GM19035 (cell line): ENCODE results near the gene PPID.
"Not testable (repeated sequence)": the region's sequence is repeated elsewhere in the genome, so short reads cannot be mapped to it uniquely, and the experiment has no call there.

Experiments
- ATAC-seq: cut with Tn5 transposase; IDR thresholded peaks from one replicate; pipeline ENCODE4 v1.9.1; 2021; ENCODE audit not compliant: unreplicated experiment

PPID gene

GRCh38 chr4:158738866-158739265, 15.7 kb upstream of the PPID start:
- ATAC-seq, result no peak

DNA sequence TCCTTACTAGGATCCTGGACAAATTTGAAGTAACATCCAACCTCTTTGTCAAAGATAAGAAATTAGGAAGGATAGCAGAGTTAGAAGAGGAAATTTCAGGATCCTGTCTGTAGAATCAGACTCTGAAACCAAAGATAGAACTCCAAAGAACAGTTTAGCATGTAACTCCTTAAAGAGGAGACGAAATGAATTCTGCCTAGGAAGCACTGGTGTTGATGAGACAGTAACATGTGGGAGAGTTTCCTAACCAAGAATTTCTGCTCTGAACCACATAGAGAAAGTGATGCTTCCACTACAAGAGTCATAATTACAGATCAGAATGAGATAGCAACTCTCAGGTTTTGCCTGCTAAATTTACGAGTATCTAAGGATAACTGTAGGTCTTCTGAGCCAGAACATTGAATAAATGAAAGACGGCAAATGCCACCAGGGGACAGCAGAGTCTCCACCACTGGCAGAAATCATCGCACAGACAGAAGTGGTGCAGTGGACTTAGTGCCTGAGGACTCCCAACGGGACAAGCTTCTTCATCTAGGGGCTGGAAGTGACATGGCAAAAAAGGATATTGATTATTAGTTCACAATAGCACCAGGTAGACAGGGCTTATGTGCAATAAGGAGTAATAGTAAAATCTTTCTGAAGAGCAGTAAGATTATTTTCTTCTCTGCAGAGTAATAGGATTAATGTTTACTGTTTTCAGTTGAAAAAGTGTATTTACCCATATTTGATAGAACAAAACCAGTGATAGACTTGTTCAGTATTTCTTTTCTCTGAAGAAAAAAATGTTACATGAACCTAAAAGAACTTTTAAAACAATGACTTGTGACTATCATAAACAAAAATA, 6.7 kb upstream of the PPID start:
- peak; percentile 84 for ATAC-seq

DNA sequence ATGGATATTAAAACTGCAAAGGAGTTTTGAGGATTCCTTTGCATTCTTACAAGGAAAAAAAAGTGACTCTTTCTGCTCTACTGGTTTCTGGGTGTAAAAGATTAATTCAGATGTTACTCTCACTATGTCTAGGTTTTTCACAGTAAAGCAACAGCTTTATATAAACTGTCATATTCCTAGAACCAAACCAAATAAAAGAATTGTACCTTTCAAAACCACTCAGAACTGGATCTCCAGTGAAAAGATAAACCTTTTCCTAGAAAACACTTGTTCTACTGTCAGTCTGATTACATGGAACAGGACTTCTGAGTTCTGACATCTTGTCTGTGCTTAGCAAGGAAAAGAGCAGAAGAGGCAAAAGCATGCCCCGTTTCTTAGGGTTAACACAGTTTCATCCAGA, 5.0 kb upstream of the PPID start:
- no peak for ATAC-seq

GRCh38 chr4:158726633-158727032, 3.4 kb upstream of the PPID start:
- no peak for ATAC-seq

DNA sequence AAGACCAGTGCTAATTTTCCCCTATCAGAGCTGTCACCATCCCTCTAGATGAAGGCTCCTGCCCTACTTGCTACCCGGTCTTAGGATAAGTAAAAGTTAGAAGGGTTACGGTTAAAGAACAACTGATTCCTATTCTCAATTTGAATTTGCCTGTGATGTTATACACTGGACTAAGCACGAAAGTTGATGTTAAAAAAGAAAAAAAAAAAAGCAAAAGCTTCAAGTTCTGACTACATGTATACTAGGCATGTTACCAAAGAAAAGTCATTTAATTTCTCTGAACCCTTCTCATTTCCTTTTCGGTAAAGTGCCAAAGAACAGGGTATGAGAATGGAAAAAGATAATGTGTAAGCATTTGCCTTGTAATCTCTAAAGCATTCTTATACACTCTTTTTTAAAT, 1.4 kb upstream of the PPID start:
- ATAC-seq, result no peak

- ATAC-seq, result peak; percentile 18
These were observed 792 bp downstream of the PPID start for GRCh38 chr4:158722291-158722916.

GRCh38 chr4:158721680-158722079, 1.5 kb downstream of the PPID start:
- no peak for ATAC-seq

GRCh38 chr4:158715802-158716201, 7.4 kb downstream of the PPID start:
- ATAC-seq, result no peak

- no peak for ATAC-seq
These were observed 8.3 kb downstream of the PPID start for GRCh38 chr4:158714937-158715336.

GRCh38 chr4:158712622-158713021, 10.6 kb downstream of the PPID start:
- ATAC-seq, result not testable (repeated sequence)

DNA sequence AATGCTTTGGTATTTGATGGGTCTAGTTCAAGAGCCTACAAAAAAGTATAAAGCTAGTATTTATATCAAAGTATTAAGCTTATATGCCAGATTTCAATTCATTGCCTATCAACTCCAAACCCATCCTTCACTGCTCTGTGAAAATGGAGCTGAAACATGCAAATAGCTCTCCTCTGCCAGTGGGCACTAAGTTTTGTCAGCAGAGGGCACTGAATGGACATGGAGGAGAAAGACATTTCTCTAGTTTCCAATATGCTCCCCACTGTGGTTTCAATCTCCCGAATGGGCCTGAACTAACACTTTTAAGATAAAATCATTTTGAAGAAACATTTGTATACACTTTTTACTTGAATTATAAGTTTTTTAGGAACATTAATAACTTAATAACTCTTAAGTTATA, 12.4 kb downstream of the PPID start:
- ATAC-seq, result no peak

- ATAC-seq, result no peak
These were observed 18.9 kb downstream of the PPID start for GRCh38 chr4:158704274-158704673.

- ATAC-seq, result no peak
These were observed 34.4 kb downstream of the PPID start for GRCh38 chr4:158688813-158689212.

DNA sequence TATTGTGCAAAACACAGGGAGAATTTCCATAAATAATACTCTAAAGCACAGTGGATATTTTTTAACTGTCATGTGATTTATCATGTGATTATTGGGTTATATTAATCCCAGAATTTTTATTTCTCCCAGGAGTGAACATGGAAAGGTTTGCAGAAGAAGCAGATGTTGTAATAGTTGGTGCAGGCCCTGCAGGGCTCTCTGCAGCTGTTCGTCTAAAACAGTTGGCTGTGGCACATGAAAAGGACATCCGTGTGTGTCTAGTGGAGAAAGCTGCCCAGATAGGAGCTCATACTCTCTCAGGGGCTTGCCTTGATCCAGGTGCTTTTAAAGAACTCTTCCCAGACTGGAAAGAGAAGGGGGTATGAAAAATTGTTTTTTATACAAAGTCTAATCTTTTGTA, 41.1 kb downstream of the PPID start:
- ATAC-seq, result no peak

GRCh38 chr4:158681629-158682028, 41.6 kb downstream of the PPID start:
- ATAC-seq, result no peak

DNA sequence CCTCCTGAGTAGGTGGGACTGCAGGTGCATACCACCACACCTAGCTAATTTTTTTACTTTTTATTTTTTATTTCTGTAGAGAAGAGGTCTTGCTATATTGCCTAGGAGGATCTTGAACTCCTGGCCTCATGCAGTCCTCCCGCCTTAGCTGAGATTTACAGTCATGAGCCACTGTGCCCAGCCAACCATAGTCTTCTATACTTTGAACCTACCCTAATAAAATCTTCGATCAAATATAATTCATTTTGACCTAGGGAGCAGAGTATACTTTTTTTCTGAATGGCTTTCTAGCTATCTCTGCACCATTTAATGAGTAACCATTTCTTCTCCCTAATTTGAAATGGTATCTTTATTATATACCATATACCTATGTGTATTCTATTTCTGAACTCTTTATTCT, 44.4 kb downstream of the PPID start:
- no peak for ATAC-seq

DNA sequence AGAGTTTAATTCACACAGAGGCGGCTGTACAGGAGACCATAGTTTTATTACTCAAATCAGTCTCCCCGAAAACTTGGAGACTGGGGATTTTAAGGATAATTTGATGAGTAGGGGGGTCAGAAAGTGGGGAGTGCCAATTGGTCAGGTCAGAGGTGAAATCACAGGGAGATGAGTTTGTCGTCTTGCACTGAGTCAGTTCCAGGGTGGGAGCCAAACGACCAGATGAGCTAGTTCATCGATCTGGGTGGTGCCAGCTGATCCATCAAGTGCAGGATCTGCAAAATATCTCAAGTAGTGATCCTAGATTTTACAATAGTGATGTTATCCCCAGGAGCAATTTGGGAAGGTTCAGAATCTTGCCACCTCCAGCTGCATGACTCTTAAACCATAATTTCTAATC, 47.1 kb downstream of the PPID start:
- ATAC-seq, result no peak

DNA sequence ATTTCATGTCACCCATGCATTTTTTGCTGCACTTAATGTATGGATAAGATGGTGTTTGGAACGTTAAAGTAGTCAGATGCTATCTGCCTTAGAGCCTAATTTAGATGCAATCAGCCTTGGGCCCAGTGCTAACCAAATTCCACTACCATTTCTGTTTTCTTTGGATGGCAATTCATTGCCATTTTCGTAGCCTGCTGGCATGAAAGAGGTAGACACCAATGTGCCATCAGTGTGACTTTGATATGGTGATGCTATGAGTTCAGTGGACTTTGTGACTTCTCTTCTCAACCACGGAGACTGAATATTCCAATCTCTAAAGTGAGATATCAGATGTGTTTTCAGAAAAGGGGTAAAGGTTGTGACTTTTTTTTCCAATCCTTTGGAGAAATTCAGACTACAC, 49.6 kb downstream of the PPID start:
- ATAC-seq, result no peak

DNA sequence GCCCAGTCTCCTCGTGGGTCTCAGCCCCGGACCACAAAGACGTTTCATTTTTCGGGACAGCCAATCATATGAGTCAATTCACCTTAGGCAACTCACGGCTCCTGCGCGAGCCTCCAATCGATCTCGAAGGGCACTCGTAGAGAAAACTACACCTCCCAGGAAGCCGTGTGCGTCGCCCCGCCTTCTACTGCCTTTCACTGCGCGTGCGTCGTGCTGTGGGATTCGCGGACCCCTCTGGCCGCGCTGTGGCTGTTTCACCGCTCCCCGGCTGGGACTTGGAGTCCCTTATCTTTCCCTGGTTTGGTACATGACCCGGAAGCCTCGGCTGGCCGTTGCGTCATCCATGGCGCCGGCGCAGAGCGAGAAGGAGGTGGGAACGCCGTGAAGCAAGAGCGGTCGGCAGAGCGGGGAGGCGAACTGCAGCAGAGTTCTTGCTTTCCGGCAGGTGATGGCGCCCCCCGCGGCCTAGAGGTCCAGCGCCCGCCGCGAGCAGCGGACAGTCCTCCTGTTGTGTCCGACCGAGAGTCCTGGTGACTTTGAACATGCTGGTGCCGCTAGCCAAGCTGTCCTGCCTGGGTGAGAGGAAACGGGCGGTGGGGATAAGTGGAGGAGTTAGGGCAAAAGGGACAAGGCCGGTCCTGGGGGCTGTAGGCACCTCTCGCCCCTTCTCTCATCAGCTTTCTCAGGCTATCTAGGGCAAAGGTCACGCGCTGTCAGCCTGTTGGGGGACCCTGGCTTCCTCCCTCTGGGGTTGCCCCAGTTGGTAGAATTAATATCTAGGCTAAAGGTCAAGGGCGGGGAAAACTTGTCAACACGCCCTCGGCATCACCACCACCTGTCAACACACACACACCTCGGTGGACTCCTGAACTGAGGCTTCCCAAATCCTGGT, 51.0 kb downstream of the PPID start, which contains the start of gene ETFDH:
TSS of gene ETFDH (plus strand) at position 382 of the 892 bp plus-strand sequence. CDS start at position 543, 161 bp downstream.
- peak; percentile 86 for ATAC-seq

DNA sequence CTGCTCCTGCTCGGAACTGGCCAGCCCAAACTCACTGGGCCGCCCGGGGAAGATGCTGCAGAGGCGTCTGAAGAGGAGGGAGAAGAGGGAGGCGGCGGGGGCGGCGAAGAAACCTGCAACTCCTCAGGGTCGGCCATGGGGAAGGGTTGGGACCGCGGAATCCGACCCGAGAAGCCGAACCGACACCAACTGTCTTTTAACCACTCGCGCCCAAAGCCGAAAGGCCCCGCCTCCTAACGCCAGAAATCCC, 51.6 kb downstream of the PPID start, which contains the start of gene C4orf46:
TSS of gene C4orf46 (minus strand) at position 223 of the 250 bp plus-strand sequence. CDS start at position 137, 86 bp downstream.
- no peak for ATAC-seq

DNA sequence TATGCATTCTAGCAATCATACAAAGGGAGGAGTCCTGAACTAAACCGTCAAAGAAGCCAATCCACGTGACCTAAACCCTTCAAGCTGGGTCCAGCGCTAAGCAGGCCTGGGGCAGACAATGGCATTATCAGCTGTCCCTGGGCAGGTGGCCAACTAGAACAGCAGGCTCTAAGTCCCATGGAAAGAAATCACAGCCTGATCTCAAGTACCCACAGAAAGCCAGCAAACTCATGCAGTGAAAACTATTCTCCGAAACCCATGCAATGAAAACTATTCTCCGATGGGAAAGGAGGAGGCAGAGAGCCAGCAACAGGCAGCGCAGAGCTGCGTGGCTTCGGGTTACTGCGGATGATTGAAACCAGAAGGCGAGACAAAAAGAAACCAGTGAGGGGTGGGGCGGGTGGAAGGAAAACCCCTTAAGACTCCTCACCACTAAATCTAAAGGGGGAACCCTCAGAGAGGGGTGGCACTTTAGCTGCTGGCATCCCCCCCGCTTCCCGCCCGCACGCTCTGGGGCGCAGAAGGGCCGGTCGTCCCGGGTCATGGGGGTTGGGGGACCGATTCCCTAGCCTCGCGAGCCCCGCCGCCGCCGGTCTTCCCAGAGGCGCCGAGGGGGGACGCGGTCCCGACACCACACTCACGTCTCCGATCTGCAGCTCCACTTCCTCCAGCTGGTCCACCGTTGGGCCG, 52.1 kb downstream of the PPID start:
- peak; percentile 26 for ATAC-seq
